HEK293 (cell line): Measurements from ENCODE around the gene ENKUR.

Source experiments
- CTCF ChIA-PET: fragments of 350-600 bp; formaldehyde crosslinking; extraction: SDS; loops from one replicate; lab custom pipeline; 2021; ENCODE audit warnings: antibody characterized with exemption; lab: Yijun Ruan, JAX
- POLR2A ChIA-PET: fragments of 300-600 bp; formaldehyde crosslinking; extraction: SDS; loops from one replicate; lab custom pipeline; 2020; ENCODE audit warnings: antibody characterized with exemption, inconsistent platforms; lab: Yijun Ruan, JAX
- H3K27ac ChIP-seq: fragments of 200-500 bp; sonication (Bioruptor generic); 2 replicates; pipeline ENCODE4 v1.5.1; 2014; ENCODE audit warnings: low read depth, low read length, control low read depth, inconsistent platforms; ENCODE audit errors: extremely low read depth
- H3K36me3 ChIP-seq, 2 experiments: fragments of 200-500 bp in 1 of 2; sonication (Bioruptor generic) in 1 of 2; 1 replicate in 1 of 2; 2 replicates in 1 of 2; pipeline ENCODE4 v1.5.1; 2014 to 2017; ENCODE audit warnings: inconsistent platforms in 2 of 2, low read length in 2 of 2; ENCODE audit not compliant: control insufficient read depth in 2 of 2, insufficient read depth in 1 of 2
- H3K4me1 ChIP-seq: fragments of 200-500 bp; sonication (Bioruptor generic); 2 replicates; pipeline ENCODE4 v1.5.1; 2014; ENCODE audit warnings: mild to moderate bottlenecking, low read length, inconsistent platforms; ENCODE audit not compliant: control insufficient read depth, insufficient read depth
- H3K4me3 ChIP-seq: 2 replicates; pipeline ENCODE4 v1.5.1; 2011; ENCODE audit warnings: low read depth, mild to moderate bottlenecking, control low read depth, low read length, moderate library complexity
- H3K9me3 ChIP-seq: fragments of 200-500 bp; sonication (Bioruptor generic); 2 replicates; pipeline ENCODE4 v1.5.1; 2014; ENCODE audit warnings: low read depth, low read length, inconsistent platforms; ENCODE audit not compliant: control insufficient read depth, insufficient read depth
- FEZF1 ChIP-seq: fragments of 450-650 bp; formaldehyde crosslinking; IDR thresholded peaks from 2 replicates; pipeline ENCODE4 v1.5.1; 2016; ENCODE audit warnings: missing biosample characterization, missing genetic modification characterization
- SP2 ChIP-seq: fragments of 450-650 bp; formaldehyde crosslinking; IDR thresholded peaks from 2 replicates; pipeline ENCODE4 v1.5.1; 2016; ENCODE audit warnings: missing biosample characterization, missing genetic modification characterization
- ZBTB21 ChIP-seq: fragments of 450-650 bp; formaldehyde crosslinking; IDR thresholded peaks from 2 replicates; pipeline ENCODE4 v1.5.1; 2017; ENCODE audit warnings: missing biosample characterization, missing genetic modification characterization
- ZFHX2 ChIP-seq: fragments of 450-650 bp; formaldehyde crosslinking; conservative IDR thresholded peaks from 2 replicates; pipeline ENCODE4 v1.5.1; 2016; ENCODE audit warnings: missing biosample characterization, missing genetic modification characterization
- ZFP3 ChIP-seq: fragments of 450-650 bp; formaldehyde crosslinking; IDR thresholded peaks from 2 replicates; pipeline ENCODE4 v1.5.1; 2016; ENCODE audit warnings: low read depth, missing biosample characterization, missing genetic modification characterization
- ZNF112 ChIP-seq: fragments of 450-650 bp; formaldehyde crosslinking; IDR thresholded peaks from 2 replicates; pipeline ENCODE4 v1.5.0; 2017; ENCODE audit warnings: missing biosample characterization, missing genetic modification characterization
- ZNF157 ChIP-seq: fragments of 450-650 bp; formaldehyde crosslinking; IDR thresholded peaks from 2 replicates; pipeline ENCODE4 v1.5.1; 2016; ENCODE audit warnings: missing biosample characterization, missing genetic modification characterization
- ZNF2 ChIP-seq: fragments of 450-650 bp; formaldehyde crosslinking; IDR thresholded peaks from 2 replicates; pipeline ENCODE4 v1.5.1; 2016; ENCODE audit warnings: missing biosample characterization, missing genetic modification characterization
- ZNF214 ChIP-seq: fragments of 450-650 bp; formaldehyde crosslinking; IDR thresholded peaks from 2 replicates; pipeline ENCODE4 v1.5.1; 2017; ENCODE audit warnings: missing biosample characterization, mild to moderate bottlenecking, missing genetic modification characterization, borderline replicate concordance
- ZNF266 ChIP-seq: fragments of 450-650 bp; formaldehyde crosslinking; IDR thresholded peaks from 2 replicates; pipeline ENCODE4 v1.5.1; 2016; ENCODE audit warnings: missing biosample characterization, missing genetic modification characterization, low read depth
- ZNF274 ChIP-seq, 2 experiments: fragments of 200-500 bp in 1 of 2; fragments of 450-650 bp in 1 of 2; sonication (Bioruptor generic) in 1 of 2; formaldehyde crosslinking in 1 of 2; IDR thresholded peaks; 2 replicates each; pipeline versions ENCODE4 v1.5.1 to v1.6.1; 2014 to 2016; ENCODE audit warnings: borderline replicate concordance in 1 of 2, inconsistent platforms in 1 of 2, low read length in 1 of 2, missing biosample characterization in 1 of 2, missing genetic modification characterization in 1 of 2
- ZNF391 ChIP-seq: fragments of 450-650 bp; formaldehyde crosslinking; IDR thresholded peaks from 2 replicates; pipeline ENCODE4 v1.5.1; 2016; ENCODE audit warnings: low read depth, missing biosample characterization, missing genetic modification characterization, borderline replicate concordance
- ZNF596 ChIP-seq: fragments of 450-650 bp; IDR thresholded peaks from 2 replicates; pipeline ENCODE4 v1.5.0; 2018; ENCODE audit warnings: missing biosample characterization, mild to moderate bottlenecking, missing genetic modification characterization, moderate library complexity
- ZNF654 ChIP-seq: fragments of 450-650 bp; formaldehyde crosslinking; IDR thresholded peaks from 2 replicates; pipeline ENCODE4 v1.5.1; 2016; ENCODE audit warnings: low read depth, missing biosample characterization, missing genetic modification characterization
- ZNF677 ChIP-seq: fragments of 450-650 bp; IDR thresholded peaks from 2 replicates; pipeline ENCODE4 v1.5.0; 2018; ENCODE audit warnings: missing biosample characterization, mild to moderate bottlenecking, missing genetic modification characterization, moderate library complexity
- ZSCAN23 ChIP-seq: fragments of 450-650 bp; formaldehyde crosslinking; IDR thresholded peaks from 2 replicates; pipeline ENCODE4 v1.5.1; 2016; ENCODE audit warnings: missing biosample characterization, missing genetic modification characterization
- ZXDB ChIP-seq: fragments of 450-650 bp; formaldehyde crosslinking; IDR thresholded peaks from 2 replicates; pipeline ENCODE4 v1.5.1; 2016; ENCODE audit warnings: missing biosample characterization, missing genetic modification characterization
- TF ChIP-seq, protein P1 (sequence below): fragments of 450-650 bp; formaldehyde crosslinking; IDR thresholded peaks from 2 replicates; pipeline ENCODE4 v1.5.1; 2016; ENCODE audit warnings: missing biosample characterization, missing genetic modification characterization
- TF ChIP-seq, protein P2 (sequence below): fragments of 450-650 bp; formaldehyde crosslinking; IDR thresholded peaks from 2 replicates; pipeline ENCODE4 v1.5.1; 2016; ENCODE audit warnings: missing biosample characterization, missing genetic modification characterization
- TF ChIP-seq, protein P3 (sequence below): fragments of 450-650 bp; formaldehyde crosslinking; IDR thresholded peaks from 2 replicates; pipeline ENCODE4 v1.5.1; 2016; ENCODE audit warnings: missing biosample characterization, missing genetic modification characterization
- TF ChIP-seq, protein P4 (sequence below): fragments of 450-650 bp; formaldehyde crosslinking; IDR thresholded peaks from 2 replicates; pipeline ENCODE4 v1.5.1; 2016; ENCODE audit warnings: missing biosample characterization, missing genetic modification characterization

Gene ENKUR

DNA sequence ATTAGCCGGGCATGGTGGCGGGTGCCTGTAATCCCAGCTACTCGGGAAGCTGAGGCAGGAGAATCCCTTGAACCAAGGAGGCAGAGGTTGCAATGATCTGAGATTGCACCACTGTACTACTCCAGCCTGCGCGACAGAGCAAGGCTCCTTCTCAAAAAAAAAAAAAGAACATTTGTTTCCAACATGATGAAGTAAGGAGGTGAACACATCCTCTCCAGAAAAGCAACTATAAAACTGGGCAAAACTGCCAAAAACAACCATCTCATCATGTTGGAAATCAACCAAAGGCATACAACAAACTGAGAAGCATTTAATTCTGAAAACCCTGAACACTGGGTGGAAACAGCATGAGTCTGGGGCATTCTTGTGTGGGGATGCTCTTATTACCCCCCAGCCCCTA, 77.9 kb downstream of the ENKUR start:
- Histone ChIP-seq H3K4me1 (no peaks in the 10 kb centered on the region), H3K27ac (no peak overlapping the region), H3K4me3 (no peak overlapping the region), H3K36me3 (no peaks in the 10 kb centered on the region), H3K9me3 (no peaks in the 10 kb centered on the region)
- ChIA-PET CTCF (interaction anchor here (0.6 kb wide), 1 partner anchor 321 kb away, joined by 3 read pairs; no protein-coding TSS in a partner anchor), POLR2A (interaction anchor here (1.6 kb wide), 1 partner anchor 44 kb away, joined by 3 read pairs; no protein-coding TSS in a partner anchor)
- TF ChIP-seq ZSCAN23 (tag by site-specific recombination) = no peak

DNA sequence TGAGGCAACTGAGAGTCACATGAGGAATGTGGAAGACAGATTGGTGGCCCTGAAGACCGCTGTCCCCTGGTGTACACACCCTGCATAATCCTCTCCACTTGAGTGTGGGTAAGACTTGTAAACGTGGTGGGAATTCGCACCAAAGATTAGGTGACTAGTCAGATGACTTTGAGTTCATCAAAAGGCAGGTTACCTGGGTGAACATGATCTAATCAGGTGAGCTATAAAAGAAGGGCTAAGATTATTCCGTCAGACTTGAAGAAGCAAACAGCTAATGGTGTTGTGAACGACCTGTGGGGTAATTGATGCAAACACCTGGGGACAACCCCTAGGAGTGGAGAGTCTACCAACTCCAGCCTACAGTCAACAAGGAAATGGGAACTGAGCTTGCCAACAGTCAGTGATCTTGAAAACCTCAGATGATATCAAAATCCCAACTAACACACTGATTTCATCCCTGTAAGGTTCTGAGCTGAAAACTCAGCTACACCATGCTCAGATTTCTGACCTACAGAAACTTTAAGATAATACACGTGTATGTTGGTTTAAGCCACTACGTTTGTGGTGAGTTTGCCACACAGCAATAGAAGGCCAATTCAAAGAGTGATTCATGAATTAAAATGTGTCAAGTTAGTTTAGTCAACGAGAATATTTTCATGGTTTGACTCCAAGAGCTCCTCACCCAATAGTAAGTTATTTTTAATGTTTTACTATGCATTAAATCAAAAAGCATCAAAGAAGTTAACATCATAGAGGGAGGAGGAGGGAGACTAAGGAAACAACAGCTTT, 80.3 kb downstream of the ENKUR start:
- Histone ChIP-seq H3K4me3 (no peak overlapping the region), H3K36me3 (no peaks in the 10 kb centered on the region), H3K4me1 (no peaks in the 10 kb centered on the region), H3K9me3 (no peaks in the 10 kb centered on the region), H3K27ac (no peak overlapping the region)
- ChIA-PET POLR2A (no interaction called here), CTCF (no interaction called here)
- no peak for TF ChIP-seq ZNF391 (tag by site-specific recombination)
- TF ChIP-seq ZNF266 (tag by site-specific recombination) = no peak
- TF ChIP-seq, protein P1, sequence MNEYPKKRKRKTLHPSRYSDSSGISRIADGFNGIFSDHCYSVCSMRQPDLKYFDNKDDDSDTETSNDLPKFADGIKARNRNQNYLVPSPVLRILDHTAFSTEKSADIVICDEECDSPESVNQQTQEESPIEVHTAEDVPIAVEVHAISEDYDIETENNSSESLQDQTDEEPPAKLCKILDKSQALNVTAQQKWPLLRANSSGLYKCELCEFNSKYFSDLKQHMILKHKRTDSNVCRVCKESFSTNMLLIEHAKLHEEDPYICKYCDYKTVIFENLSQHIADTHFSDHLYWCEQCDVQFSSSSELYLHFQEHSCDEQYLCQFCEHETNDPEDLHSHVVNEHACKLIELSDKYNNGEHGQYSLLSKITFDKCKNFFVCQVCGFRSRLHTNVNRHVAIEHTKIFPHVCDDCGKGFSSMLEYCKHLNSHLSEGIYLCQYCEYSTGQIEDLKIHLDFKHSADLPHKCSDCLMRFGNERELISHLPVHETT (tag by site-specific recombination) = no peak
- TF ChIP-seq ZNF112 (tag by site-specific recombination) = no peak
- no peak for TF ChIP-seq ZXDB (tag by site-specific recombination)
- TF ChIP-seq ZNF596 (tag by site-specific recombination) = no peak
- no peak for TF ChIP-seq ZNF157 (tag by site-specific recombination)
- no peak for TF ChIP-seq ZFHX2 (tag by site-specific recombination)
- no peak for TF ChIP-seq ZNF2 (tag by site-specific recombination)
- no peak for TF ChIP-seq ZNF214 (tag by site-specific recombination)
- TF ChIP-seq ZNF677 = no peak
- TF ChIP-seq ZNF274 (IDR thresholded peaks at IDR 0.05; ENCODE audit: low read length) = no peak
- no peak for TF ChIP-seq ZNF274 (tag by site-specific recombination; IDR thresholded peaks at IDR 0.05; ENCODE audit: borderline replicate concordance)
- no peak for TF ChIP-seq SP2 (tag by site-specific recombination)
- TF ChIP-seq ZNF654 (tag by site-specific recombination) = no peak
- no peak for TF ChIP-seq ZFP3
- TF ChIP-seq ZBTB21 (tag by site-specific recombination) = no peak
- TF ChIP-seq, protein P2, sequence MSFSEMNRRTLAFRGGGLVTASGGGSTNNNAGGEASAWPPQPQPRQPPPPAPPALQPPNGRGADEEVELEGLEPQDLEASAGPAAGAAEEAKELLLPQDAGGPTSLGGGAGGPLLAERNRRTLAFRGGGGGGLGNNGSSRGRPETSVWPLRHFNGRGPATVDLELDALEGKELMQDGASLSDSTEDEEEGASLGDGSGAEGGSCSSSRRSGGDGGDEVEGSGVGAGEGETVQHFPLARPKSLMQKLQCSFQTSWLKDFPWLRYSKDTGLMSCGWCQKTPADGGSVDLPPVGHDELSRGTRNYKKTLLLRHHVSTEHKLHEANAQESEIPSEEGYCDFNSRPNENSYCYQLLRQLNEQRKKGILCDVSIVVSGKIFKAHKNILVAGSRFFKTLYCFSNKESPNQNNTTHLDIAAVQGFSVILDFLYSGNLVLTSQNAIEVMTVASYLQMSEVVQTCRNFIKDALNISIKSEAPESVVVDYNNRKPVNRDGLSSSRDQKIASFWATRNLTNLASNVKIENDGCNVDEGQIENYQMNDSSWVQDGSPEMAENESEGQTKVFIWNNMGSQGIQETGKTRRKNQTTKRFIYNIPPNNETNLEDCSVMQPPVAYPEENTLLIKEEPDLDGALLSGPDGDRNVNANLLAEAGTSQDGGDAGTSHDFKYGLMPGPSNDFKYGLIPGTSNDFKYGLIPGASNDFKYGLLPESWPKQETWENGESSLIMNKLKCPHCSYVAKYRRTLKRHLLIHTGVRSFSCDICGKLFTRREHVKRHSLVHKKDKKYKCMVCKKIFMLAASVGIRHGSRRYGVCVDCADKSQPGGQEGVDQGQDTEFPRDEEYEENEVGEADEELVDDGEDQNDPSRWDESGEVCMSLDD (tag by site-specific recombination) = no peak
- TF ChIP-seq, protein P3, sequence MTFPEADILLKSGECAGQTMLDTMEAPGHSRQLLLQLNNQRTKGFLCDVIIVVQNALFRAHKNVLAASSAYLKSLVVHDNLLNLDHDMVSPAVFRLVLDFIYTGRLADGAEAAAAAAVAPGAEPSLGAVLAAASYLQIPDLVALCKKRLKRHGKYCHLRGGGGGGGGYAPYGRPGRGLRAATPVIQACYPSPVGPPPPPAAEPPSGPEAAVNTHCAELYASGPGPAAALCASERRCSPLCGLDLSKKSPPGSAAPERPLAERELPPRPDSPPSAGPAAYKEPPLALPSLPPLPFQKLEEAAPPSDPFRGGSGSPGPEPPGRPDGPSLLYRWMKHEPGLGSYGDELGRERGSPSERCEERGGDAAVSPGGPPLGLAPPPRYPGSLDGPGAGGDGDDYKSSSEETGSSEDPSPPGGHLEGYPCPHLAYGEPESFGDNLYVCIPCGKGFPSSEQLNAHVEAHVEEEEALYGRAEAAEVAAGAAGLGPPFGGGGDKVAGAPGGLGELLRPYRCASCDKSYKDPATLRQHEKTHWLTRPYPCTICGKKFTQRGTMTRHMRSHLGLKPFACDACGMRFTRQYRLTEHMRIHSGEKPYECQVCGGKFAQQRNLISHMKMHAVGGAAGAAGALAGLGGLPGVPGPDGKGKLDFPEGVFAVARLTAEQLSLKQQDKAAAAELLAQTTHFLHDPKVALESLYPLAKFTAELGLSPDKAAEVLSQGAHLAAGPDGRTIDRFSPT = no peak
- TF ChIP-seq FEZF1 (tag by site-specific recombination) = no peak
- TF ChIP-seq, protein P4, sequence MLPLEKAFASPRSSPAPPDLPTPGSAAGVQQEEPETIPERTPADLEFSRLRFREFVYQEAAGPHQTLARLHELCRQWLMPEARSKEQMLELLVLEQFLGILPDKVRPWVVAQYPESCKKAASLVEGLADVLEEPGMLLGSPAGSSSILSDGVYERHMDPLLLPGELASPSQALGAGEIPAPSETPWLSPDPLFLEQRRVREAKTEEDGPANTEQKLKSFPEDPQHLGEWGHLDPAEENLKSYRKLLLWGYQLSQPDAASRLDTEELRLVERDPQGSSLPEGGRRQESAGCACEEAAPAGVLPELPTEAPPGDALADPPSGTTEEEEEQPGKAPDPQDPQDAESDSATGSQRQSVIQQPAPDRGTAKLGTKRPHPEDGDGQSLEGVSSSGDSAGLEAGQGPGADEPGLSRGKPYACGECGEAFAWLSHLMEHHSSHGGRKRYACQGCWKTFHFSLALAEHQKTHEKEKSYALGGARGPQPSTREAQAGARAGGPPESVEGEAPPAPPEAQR (tag by site-specific recombination) = no peak
